ENCODE measurements around the gene MOCOS.
A peak's percentile ranks its signal among the peaks of the same experiment; 100 is the strongest.

MOCOS gene

GRCh38 chr18:36185901-36186460 is 1.3 kb upstream of the MOCOS start:
- Mint-ChIP-seq H3K27ac (no peak overlapping the region), H3K9me3 (no peaks in the 10 kb centered on the region), H3K4me1 (ENCODE audit: low read depth) (no peaks in the 10 kb centered on the region), H3K36me3 (ENCODE audit: low read depth) (no peaks in the 10 kb centered on the region), H3K4me3 (peak overlapping the region; percentile 38), H3K27me3 (ENCODE audit: low read depth) (peaks cover 26% of the 10 kb centered on the region)
- DNase-seq (ENCODE audit: low spot score), result no peak

DNA sequence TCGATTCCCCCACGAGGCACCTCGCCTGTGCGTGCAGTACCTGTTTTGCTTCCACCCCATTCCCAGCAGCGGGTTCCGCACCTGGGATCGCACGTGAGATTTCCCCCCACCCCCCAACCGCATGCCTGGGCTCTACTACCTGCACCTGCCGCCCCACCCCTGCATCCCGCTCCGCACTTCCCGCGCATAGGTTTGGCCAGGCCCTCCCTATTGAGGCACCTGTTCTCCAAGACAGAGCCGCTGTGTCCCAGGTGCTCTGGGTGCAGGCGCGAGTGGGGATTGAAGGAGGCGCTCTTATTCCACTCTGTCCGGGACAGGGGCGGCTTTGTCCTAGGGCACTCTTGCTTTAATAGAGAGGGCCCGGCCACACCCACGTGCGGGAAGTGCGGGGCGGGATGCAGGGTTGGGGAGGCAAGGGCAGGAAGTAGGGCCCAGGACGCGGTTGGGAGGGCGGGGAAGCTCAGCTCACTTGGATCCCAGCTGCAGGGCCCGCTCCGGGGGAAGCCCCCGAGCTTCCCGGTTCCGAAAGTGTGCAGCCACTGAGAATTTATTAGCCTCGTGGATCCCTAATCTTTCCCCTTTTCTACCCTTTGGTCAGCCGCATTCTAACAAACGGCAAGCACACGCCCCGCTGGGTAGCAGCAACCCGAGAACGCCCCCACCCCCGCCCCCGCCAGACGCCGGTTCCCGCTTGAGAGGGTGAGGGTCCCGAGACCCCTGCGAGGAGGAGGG is 670 bp upstream of the MOCOS start:
- H3K27me3 Mint-ChIP-seq (ENCODE audit: low read depth), result peaks cover 28% of the 10 kb centered on the region
- no peak overlapping the region for H3K27ac Mint-ChIP-seq
- DNase-seq (ENCODE audit: low spot score), result no peak
- H3K36me3 Mint-ChIP-seq (ENCODE audit: low read depth), result no peaks in the 10 kb centered on the region
- H3K4me3 Mint-ChIP-seq, result peak overlapping the region; percentile 79
- no peaks in the 10 kb centered on the region for H3K4me1 Mint-ChIP-seq (ENCODE audit: low read depth)
- H3K9me3 Mint-ChIP-seq, result no peaks in the 10 kb centered on the region

DNA sequence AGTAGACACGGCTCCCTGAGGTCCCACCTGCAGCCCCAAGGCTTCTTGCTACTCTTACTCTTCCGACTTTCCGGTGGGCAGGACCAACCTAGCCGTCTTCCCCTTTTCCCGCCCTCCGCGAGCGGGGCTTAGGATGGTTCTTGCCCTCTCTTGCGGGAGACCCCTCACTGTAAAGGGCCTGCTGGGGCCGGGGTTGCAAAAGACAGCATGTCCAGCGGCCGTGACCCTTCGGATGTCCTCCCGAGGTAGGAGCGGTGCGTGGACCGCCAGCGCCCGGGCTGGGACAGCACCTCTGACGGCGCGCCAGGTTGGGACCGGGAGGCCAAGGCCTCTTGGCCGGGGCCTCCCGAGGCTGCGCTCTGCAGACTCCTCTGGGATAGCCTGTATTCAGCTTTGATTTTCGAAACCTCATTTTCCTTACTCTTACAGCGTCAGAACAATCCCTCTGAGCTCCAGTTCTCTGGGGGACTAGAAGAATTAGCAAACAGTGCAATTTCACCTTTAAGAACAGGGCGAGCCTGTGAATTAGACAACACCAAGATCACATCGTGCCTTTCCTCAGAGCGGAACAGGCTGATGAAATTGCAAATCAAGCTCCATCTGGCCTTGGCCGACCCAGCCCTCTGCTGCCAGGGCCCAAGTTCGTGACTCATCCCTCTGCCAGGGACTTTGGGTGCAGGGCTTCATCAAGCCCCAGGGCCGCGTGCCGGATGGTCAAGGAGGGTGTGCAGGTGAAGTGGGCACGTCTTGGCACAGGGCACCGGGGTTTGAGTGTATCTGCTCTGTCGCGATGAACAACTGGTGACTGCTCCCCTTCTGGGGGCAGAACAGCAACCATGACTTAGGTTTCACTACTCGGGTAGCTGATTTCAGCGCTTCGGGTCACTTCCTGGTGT is 777 bp downstream of the MOCOS start:
- peak overlapping the region; percentile 71 for H3K4me3 Mint-ChIP-seq
- H3K9me3 Mint-ChIP-seq, result no peaks in the 10 kb centered on the region
- H3K27me3 Mint-ChIP-seq (ENCODE audit: low read depth), result peaks cover 28% of the 10 kb centered on the region
- no peak overlapping the region for H3K27ac Mint-ChIP-seq
- H3K4me1 Mint-ChIP-seq (ENCODE audit: low read depth), result no peaks in the 10 kb centered on the region
- no peaks in the 10 kb centered on the region for H3K36me3 Mint-ChIP-seq (ENCODE audit: low read depth)
- no peak for DNase-seq (ENCODE audit: low spot score)

DNA sequence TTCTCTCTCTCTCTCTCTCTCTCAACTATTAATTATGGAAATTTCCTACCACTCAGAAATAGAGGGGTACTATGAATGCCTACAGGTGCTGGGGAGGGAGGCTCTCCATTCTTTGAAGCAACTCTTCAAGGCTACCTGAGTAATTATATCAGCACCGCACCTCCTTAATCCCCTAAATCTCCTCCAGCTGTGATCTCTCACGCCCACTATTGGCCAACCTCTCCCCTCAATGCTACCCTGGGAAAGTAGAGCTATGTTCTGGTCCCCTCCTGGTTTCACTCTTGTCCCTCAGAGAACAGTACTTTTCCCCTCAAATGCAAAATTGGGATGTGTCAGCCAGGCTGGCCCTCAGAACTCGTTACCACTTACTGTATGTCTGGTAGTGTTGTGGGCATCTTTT is 1.6 kb downstream of the MOCOS start:
- Mint-ChIP-seq H3K27me3 (ENCODE audit: low read depth) (peaks cover 28% of the 10 kb centered on the region), H3K27ac (no peak overlapping the region), H3K36me3 (ENCODE audit: low read depth) (no peaks in the 10 kb centered on the region), H3K4me1 (ENCODE audit: low read depth) (no peaks in the 10 kb centered on the region), H3K4me3 (peak overlapping the region; percentile 7), H3K9me3 (no peaks in the 10 kb centered on the region)
- DNase-seq (ENCODE audit: low spot score), result no peak

DNA sequence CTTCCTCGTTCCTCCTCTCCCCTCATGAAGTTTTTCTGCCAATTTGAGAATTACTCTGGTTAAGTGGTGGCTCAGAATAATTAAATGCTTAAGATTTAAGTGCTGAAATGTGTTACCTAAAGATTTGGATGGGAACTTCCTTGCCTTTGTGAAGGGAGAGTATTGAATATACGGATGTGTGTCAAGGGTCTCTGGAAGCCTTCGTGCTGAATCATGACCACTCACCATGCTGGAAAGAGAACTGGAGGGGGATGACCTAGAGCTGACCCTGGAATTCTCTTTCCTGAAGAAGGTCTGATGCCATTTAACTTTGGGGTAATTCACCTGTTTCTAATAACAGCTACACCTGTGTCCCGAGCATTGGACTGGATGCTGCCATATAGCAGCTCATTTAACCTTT is 2.2 kb downstream of the MOCOS start:
- H3K4me3 Mint-ChIP-seq, result no peak overlapping the region

GRCh38 chr18:36191286-36191685 is 4.0 kb downstream of the MOCOS start:
- H3K27me3 Mint-ChIP-seq (ENCODE audit: low read depth), result peaks cover 23% of the 10 kb centered on the region
- no peak overlapping the region for H3K4me3 Mint-ChIP-seq
- H3K27ac Mint-ChIP-seq, result no peak overlapping the region
- DNase-seq (ENCODE audit: low spot score), result no peak
- no peaks in the 10 kb centered on the region for H3K36me3 Mint-ChIP-seq (ENCODE audit: low read depth)
- no peaks in the 10 kb centered on the region for H3K9me3 Mint-ChIP-seq
- no peaks in the 10 kb centered on the region for H3K4me1 Mint-ChIP-seq (ENCODE audit: low read depth)

More for the DNA sequence above, 2.2 kb downstream of the MOCOS start:
- Mint-ChIP-seq H3K4me1 (ENCODE audit: low read depth) (no peaks in the 10 kb centered on the region), H3K27me3 (ENCODE audit: low read depth) (peaks cover 28% of the 10 kb centered on the region), H3K27ac (no peak overlapping the region), H3K9me3 (no peaks in the 10 kb centered on the region), H3K36me3 (ENCODE audit: low read depth) (no peaks in the 10 kb centered on the region)
- DNase-seq (ENCODE audit: low spot score), result no peak

GRCh38 chr18:36191711-36192110 is 4.4 kb downstream of the MOCOS start:
- peaks cover 23% of the 10 kb centered on the region for H3K27me3 Mint-ChIP-seq (ENCODE audit: low read depth)
- no peaks in the 10 kb centered on the region for H3K36me3 Mint-ChIP-seq (ENCODE audit: low read depth)
- no peak overlapping the region for H3K4me3 Mint-ChIP-seq
- no peaks in the 10 kb centered on the region for H3K4me1 Mint-ChIP-seq (ENCODE audit: low read depth)
- no peak for DNase-seq (ENCODE audit: low spot score)
- no peak overlapping the region for H3K27ac Mint-ChIP-seq
- no peaks in the 10 kb centered on the region for H3K9me3 Mint-ChIP-seq

DNA sequence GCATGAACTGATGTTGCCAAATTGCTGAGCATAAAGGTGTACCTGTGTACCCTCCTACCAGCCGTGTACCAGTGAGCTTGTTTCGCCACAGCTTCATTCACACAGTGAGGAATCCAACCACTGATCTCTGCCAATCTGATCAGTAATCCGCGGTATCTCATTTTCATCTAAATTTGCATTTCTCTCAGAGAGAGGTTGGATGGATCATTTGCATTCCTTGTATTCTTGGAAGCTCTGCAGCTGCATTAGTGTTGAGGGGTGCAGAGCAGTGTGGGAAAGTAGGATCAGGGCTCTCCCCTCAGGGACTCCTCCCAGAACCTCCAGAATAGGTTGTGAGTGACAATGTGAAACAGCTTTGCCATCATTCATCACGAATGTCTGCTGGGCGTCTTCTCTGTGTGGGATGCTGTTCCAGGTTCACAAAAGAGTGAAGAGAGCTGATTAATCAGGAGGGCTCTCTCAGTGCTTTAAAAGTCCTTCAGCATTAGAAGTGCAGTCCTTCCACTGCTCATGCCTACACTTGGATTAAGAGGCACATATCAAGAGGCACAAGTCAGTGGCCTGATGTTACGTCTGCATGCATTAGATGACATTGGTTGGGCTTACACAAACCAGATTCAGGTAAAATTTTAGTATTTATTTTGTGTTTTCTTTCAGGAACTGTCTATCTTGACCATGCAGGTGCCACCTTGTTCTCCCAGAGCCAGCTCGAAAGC is 7.5 kb downstream of the MOCOS start:
- H3K4me1 Mint-ChIP-seq (ENCODE audit: low read depth), result no peaks in the 10 kb centered on the region
- DNase-seq (ENCODE audit: low spot score), result no peak
- no peaks in the 10 kb centered on the region for H3K36me3 Mint-ChIP-seq (ENCODE audit: low read depth)
- H3K9me3 Mint-ChIP-seq, result no peaks in the 10 kb centered on the region
- H3K27me3 Mint-ChIP-seq (ENCODE audit: low read depth), result peaks cover 9% of the 10 kb centered on the region
- no peak overlapping the region for H3K27ac Mint-ChIP-seq
- H3K4me3 Mint-ChIP-seq, result no peak overlapping the region

GRCh38 chr18:36195427-36196122 is 8.3 kb downstream of the MOCOS start:
- DNase-seq (ENCODE audit: low spot score), result no peak
- Mint-ChIP-seq H3K27ac (no peak overlapping the region), H3K36me3 (ENCODE audit: low read depth) (no peaks in the 10 kb centered on the region), H3K4me1 (ENCODE audit: low read depth) (no peaks in the 10 kb centered on the region), H3K4me3 (no peak overlapping the region), H3K9me3 (no peaks in the 10 kb centered on the region), H3K27me3 (ENCODE audit: low read depth) (peaks cover 4% of the 10 kb centered on the region)

DNA sequence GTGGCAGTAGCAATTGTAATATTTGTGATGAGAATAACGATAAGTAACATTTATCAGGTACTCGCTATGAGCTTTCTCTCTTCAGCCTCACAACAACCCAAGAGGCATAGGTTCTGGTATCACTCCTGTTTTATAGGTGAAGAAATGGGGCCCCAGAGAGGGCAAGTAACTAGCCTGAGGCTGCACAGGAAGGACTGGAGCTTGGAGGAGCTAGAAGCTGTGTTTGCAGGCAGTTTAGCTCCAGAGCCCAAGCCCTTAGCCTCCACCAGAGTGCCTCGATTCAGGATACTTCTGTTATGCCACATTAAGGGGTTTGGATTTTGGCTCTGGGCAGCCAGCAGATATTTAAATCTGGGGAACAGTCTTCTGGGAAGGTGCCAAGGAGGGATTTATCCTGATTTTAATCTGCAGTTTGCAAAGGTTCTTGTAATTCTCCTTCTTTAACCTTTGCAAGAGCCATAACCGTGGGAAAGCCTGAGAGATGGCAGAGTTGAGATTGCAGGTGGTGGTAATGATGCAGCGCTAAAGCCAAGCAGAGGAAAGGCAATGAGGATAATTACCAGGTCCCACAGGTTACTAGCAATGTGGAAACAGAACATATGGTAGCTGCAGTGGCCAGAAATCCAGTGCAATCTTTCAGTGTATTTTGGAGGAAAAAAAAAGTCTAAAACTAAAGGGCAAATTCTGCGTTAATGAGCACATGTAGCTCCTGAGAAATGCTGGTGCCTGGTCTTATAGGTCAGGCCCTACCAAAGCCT is 9.1 kb downstream of the MOCOS start:
- Mint-ChIP-seq H3K27ac (no peak overlapping the region), H3K4me3 (no peak overlapping the region)
- DNase-seq (ENCODE audit: low spot score), result no peak

GRCh38 chr18:36197511-36198166 is 10.3 kb downstream of the MOCOS start:
- Mint-ChIP-seq H3K4me1 (ENCODE audit: low read depth) (no peaks in the 10 kb centered on the region), H3K9me3 (no peaks in the 10 kb centered on the region), H3K36me3 (ENCODE audit: low read depth) (no peaks in the 10 kb centered on the region), H3K4me3 (no peak overlapping the region), H3K27me3 (ENCODE audit: low read depth) (no peaks in the 10 kb centered on the region), H3K27ac (no peak overlapping the region)
- DNase-seq (ENCODE audit: low spot score), result no peak

More for the DNA sequence above, 9.1 kb downstream of the MOCOS start:
- Mint-ChIP-seq H3K4me1 (ENCODE audit: low read depth) (no peaks in the 10 kb centered on the region), H3K9me3 (no peaks in the 10 kb centered on the region), H3K27me3 (ENCODE audit: low read depth) (no peaks in the 10 kb centered on the region), H3K36me3 (ENCODE audit: low read depth) (no peaks in the 10 kb centered on the region)

DNA sequence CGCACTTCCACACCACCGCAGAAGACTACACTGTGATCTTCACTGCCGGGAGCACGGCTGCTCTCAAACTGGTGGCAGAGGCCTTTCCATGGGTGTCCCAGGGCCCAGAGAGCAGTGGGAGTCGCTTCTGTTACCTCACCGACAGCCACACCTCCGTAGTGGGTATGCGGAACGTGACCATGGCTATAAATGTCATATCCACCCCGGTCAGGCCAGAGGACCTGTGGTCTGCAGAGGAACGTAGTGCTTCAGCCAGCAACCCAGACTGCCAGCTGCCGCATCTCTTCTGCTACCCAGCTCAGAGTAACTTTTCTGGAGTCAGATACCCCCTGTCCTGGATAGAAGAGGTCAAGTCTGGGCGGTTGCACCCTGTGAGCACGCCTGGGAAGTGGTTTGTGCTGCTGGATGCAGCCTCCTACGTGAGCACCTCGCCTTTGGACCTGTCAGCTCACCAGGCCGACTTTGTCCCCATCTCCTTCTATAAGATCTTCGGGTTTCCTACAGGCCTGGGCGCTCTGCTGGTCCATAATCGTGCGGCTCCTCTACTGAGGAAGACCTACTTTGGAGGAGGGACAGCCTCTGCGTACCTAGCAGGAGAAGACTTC is 12.5 kb downstream of the MOCOS start:
- DNase-seq (ENCODE audit: low spot score), result no peak
- Mint-ChIP-seq H3K27me3 (ENCODE audit: low read depth) (no peaks in the 10 kb centered on the region), H3K4me3 (no peak overlapping the region), H3K36me3 (ENCODE audit: low read depth) (no peaks in the 10 kb centered on the region), H3K27ac (no peak overlapping the region), H3K9me3 (no peaks in the 10 kb centered on the region), H3K4me1 (ENCODE audit: low read depth) (no peaks in the 10 kb centered on the region)
